Fibroblast of skin of abdomen (primary cell): ENCODE results near the gene MGST3.
"Not testable (repeated sequence)": the region's sequence is repeated elsewhere in the genome, so short reads cannot be mapped to it uniquely, and the experiment has no call there.

Source experiments
- DNase-seq: peaks from one replicate; pipeline ENCODE4 v3.0.0-alpha.2; 2013

Gene MGST3

GRCh38 chr1:165658766-165659580 is 27.9 kb downstream of the MGST3 start:
- not testable (repeated sequence) for DNase-seq

- DNase-seq: peak; percentile 12
These were observed 28.5 kb downstream of the MGST3 start for GRCh38 chr1:165659581-165659895.

GRCh38 chr1:165661703-165662102 is 30.7 kb downstream of the MGST3 start:
- peak; percentile 9 for DNase-seq

GRCh38 chr1:165662186-165662585 is 31.2 kb downstream of the MGST3 start:
- no peak for DNase-seq

- peak; percentile 26 for DNase-seq
These were observed 35.3 kb downstream of the MGST3 start for GRCh38 chr1:165666152-165666825.

GRCh38 chr1:165668184-165668583 is 37.1 kb downstream of the MGST3 start:
- DNase-seq: no peak

- no peak for DNase-seq
These were observed 40.5 kb downstream of the MGST3 start for GRCh38 chr1:165671526-165671925.

GRCh38 chr1:165674599-165674998 is 43.6 kb downstream of the MGST3 start:
- DNase-seq: no peak

GRCh38 chr1:165675794-165676193 is 44.8 kb downstream of the MGST3 start:
- no peak for DNase-seq

GRCh38 chr1:165678509-165678908 is 47.5 kb downstream of the MGST3 start:
- DNase-seq: no peak

- DNase-seq: no peak
These were observed 48.4 kb downstream of the MGST3 start for GRCh38 chr1:165679282-165680036.

GRCh38 chr1:165680303-165680702 is 49.3 kb downstream of the MGST3 start:
- DNase-seq: no peak

- not testable (repeated sequence) for DNase-seq
These were observed 49.7 kb downstream of the MGST3 start for GRCh38 chr1:165680773-165681172.

GRCh38 chr1:165683848-165684485 is 52.9 kb downstream of the MGST3 start:
- no peak for DNase-seq

- no peak for DNase-seq
These were observed 55.3 kb downstream of the MGST3 start for GRCh38 chr1:165686121-165686970.

GRCh38 chr1:165686971-165687433 is 56.0 kb downstream of the MGST3 start:
- no peak for DNase-seq

- DNase-seq: no peak
These were observed 57.0 kb downstream of the MGST3 start for GRCh38 chr1:165688046-165688445.

GRCh38 chr1:165695031-165695430 is 64.0 kb downstream of the MGST3 start:
- DNase-seq: no peak

- peak; percentile 90 for DNase-seq
These were observed 65.6 kb downstream of the MGST3 start for GRCh38 chr1:165696625-165697100.

- DNase-seq: no peak
These were observed 66.5 kb downstream of the MGST3 start for GRCh38 chr1:165697491-165697880.

- peak; percentile 91 for DNase-seq
These were observed 67.1 kb downstream of the MGST3 start, which contains the start of gene ALDH9A1 for GRCh38 chr1:165697881-165698760. Gene ALDH9A1 (minus strand): TSS chr1:165698562. CDS start chr1:165698558, 4 bp downstream.
